ENCODE measurements around the gene ADCY2. TPM values are rescaled to one million over a fixed set of nuclear protein-coding genes. Genes with fewer than 3 reads are reported as not detected.

ADCY2 gene
- total and polyA plus RNA-seq, 2 of the 13 experiments (the other 11 are each of a cell fraction or from before 2014, with no cell fraction given) = not detected

- TF ChIP-seq U2AF2 (IDR thresholded peaks at IDR 0.05; ENCODE audit: low read depth, low read length) = no peak
- no peak for TF ChIP-seq HOXD1 (CRISPR knock-in tag; IDR thresholded peaks at IDR 0.05)
- TF ChIP-seq ZFYVE20 (CRISPR knock-in tag; IDR thresholded peaks at IDR 0.05; ENCODE audit: borderline replicate concordance, low read depth) = no peak
- TF ChIP-seq KLF15 (CRISPR knock-in tag; IDR thresholded peaks at IDR 0.05; ENCODE audit: borderline replicate concordance) = no peak
- no peak for TF ChIP-seq ZBTB7B (CRISPR knock-in tag; IDR thresholded peaks at IDR 0.05)
- no peak for TF ChIP-seq SMARCE1 (IDR thresholded peaks at IDR 0.05; ENCODE audit: borderline replicate concordance)
- TF ChIP-seq ZNF34 (CRISPR knock-in tag; IDR thresholded peaks at IDR 0.05; ENCODE audit: borderline replicate concordance) = no peak
- TF ChIP-seq ZNF614 (CRISPR knock-in tag; IDR thresholded peaks at IDR 0.05; ENCODE audit: borderline replicate concordance) = no peak
- TF ChIP-seq ZNF24 (IDR thresholded peaks at IDR 0.05) = no peak
- Histone ChIP-seq H3K36me3 (replicated peaks in 1 of 2; ENCODE audit: control insufficient read depth in 1 of 2, insufficient read depth in 2 of 2, low read length in 2 of 2) (no peaks in the 10 kb centered on the region), H3K27me3 (ENCODE audit: control insufficient read depth in 1 of 2, insufficient read depth in 2 of 2, low read length in 2 of 2) (peaks cover 3 to 21% of the 10 kb centered on the region in 2 experiments; a peak in 2 of 5 replicates), H3K4me3 (replicated peaks in 1 of 3; ENCODE audit: insufficient read depth in 1 of 3, low read depth in 2 of 3, low read length in 3 of 3) (no peak overlapping the region), H3K9me3 (ENCODE audit: low read length) (no peaks in the 10 kb centered on the region), H4K20me1 (ENCODE audit: insufficient read depth, low read length) (no peaks in the 10 kb centered on the region), H3K27ac (ENCODE audit: extremely low read length, insufficient read depth, low read length) (no peak overlapping the region), H3K4me2 (ENCODE audit: low read depth, low read length) (no peak overlapping the region), H2AFZ (ENCODE audit: low read length) (no peak overlapping the region), H3K79me2 (ENCODE audit: insufficient read depth, low read length) (no peaks in the 10 kb centered on the region), H3K9ac (ENCODE audit: insufficient read depth, low read depth, low read length) (no peak overlapping the region), H3K4me1 (ENCODE audit: insufficient read depth, low read length) (no peaks in the 10 kb centered on the region)
- 0% methylated on average over 2 of the region's 3 CpGs for WGBS (ENCODE audit: low lambda C conversion rate)
- ChIA-PET CTCF (ENCODE audit: low intra/inter-chr PET ratio, low total read pairs) (no interaction called here), POLR2A (no interaction called here)
- intact Hi-C loops (cut with micrococcal nuclease; ENCODE audit: unreplicated experiment) (no loop called here), in situ Hi-C loops (cut with HindIII; ENCODE audit: extremely low pct_ligation_motif_present, low pct_unique_long_range_greater_than_20kb) (no loop called here)
- BruUV-seq (replicated peaks) = no TSS peak
- ATAC-seq = no peak
- DNase-seq (ENCODE audit: low spot score) = no peak
- no peak for FAIRE-seq
Measured at GRCh38 chr5:7781899-7782298, 386.0 kb downstream of the ADCY2 start.

DNA sequence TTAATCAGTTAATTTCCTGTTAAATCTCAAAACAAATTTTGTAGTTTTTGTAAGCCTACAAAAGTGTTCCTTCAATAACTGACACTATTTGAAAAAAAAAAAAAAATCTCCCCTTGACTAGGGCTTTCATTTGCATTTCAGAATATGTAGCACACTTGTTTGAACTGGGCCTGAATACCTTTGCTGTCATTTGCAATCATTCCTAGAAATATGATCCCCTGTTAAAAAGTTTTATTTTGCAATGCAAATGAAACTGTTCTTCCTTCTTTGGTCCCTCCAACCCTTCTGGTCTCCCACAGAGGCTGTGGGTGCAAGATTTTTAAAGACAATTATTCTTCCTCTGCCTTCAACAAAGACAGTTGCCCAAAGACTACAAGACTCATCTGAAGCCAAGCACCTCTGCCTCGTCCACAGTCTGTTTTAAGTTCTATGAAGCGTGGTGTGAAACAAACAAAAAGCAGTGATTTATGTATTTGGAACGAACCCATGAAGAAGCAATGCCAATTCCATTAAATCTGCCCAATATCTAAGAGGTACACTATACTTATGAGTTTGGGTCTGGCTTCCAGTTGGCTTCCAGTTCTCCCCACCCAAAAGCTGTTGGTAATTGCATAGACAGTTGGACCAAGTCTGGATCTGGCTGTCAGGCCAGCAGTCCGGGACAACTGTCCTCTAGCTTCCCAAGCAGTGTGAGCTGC lies 388.9 kb downstream of the ADCY2 start:
- no peak overlapping the region for H3K9ac ChIP-seq (ENCODE audit: insufficient read depth, low read depth, low read length)
- DNase-seq (ENCODE audit: low spot score) (no peak), ATAC-seq (no peak), FAIRE-seq (no peak)
- H3K36me3 ChIP-seq (replicated peaks in 1 of 2; ENCODE audit: control insufficient read depth in 1 of 2, insufficient read depth in 2 of 2, low read length in 2 of 2) = no peaks in the 10 kb centered on the region
- ChIA-PET CTCF (ENCODE audit: low intra/inter-chr PET ratio, low total read pairs) (no interaction called here), POLR2A (no interaction called here)
- in situ Hi-C loops (cut with HindIII; ENCODE audit: extremely low pct_ligation_motif_present, low pct_unique_long_range_greater_than_20kb) = no loop called here
- no peaks in the 10 kb centered on the region for H3K79me2 ChIP-seq (ENCODE audit: insufficient read depth, low read length)
- peaks cover 3 to 17% of the 10 kb centered on the region in 2 experiments; a peak in 2 of 5 replicates for H3K27me3 ChIP-seq (ENCODE audit: control insufficient read depth in 1 of 2, insufficient read depth in 2 of 2, low read length in 2 of 2)
- no peaks in the 10 kb centered on the region for H4K20me1 ChIP-seq (ENCODE audit: insufficient read depth, low read length)
- intact Hi-C loops (cut with micrococcal nuclease; ENCODE audit: unreplicated experiment) = no loop called here
- no TSS peak for BruUV-seq (replicated peaks)
- H3K4me2 ChIP-seq (ENCODE audit: low read depth, low read length) = no peak overlapping the region
- no peak overlapping the region for H3K4me3 ChIP-seq (replicated peaks in 1 of 3; ENCODE audit: insufficient read depth in 1 of 3, low read depth in 2 of 3, low read length in 3 of 3)
- H3K9me3 ChIP-seq (ENCODE audit: low read length) = no peaks in the 10 kb centered on the region
- H3K27ac ChIP-seq (ENCODE audit: extremely low read length, insufficient read depth, low read length) = no peak overlapping the region
- no peak overlapping the region for H2AFZ ChIP-seq (ENCODE audit: low read length)
- H3K4me1 ChIP-seq (ENCODE audit: insufficient read depth, low read length) = no peaks in the 10 kb centered on the region
- WGBS (ENCODE audit: low lambda C conversion rate) = 0% methylated on average over 3 of the region's 4 CpGs
- TF ChIP-seq TERF1 (CRISPR knock-in tag; IDR thresholded peaks at IDR 0.05) (no peak), RXRB (CRISPR knock-in tag; IDR thresholded peaks at IDR 0.05; ENCODE audit: borderline replicate concordance) (no peak), ZNF10 (CRISPR knock-in tag; IDR thresholded peaks at IDR 0.05; ENCODE audit: borderline replicate concordance, low read depth) (no peak), ZNF530 (CRISPR knock-in tag; IDR thresholded peaks at IDR 0.05; ENCODE audit: low read depth) (no peak), TRIM22 (IDR thresholded peaks at IDR 0.05) (no peak)
- TF ChIP-seq, protein P1, sequence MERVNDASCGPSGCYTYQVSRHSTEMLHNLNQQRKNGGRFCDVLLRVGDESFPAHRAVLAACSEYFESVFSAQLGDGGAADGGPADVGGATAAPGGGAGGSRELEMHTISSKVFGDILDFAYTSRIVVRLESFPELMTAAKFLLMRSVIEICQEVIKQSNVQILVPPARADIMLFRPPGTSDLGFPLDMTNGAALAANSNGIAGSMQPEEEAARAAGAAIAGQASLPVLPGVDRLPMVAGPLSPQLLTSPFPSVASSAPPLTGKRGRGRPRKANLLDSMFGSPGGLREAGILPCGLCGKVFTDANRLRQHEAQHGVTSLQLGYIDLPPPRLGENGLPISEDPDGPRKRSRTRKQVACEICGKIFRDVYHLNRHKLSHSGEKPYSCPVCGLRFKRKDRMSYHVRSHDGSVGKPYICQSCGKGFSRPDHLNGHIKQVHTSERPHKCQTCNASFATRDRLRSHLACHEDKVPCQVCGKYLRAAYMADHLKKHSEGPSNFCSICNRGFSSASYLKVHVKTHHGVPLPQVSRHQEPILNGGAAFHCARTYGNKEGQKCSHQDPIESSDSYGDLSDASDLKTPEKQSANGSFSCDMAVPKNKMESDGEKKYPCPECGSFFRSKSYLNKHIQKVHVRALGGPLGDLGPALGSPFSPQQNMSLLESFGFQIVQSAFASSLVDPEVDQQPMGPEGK (CRISPR knock-in tag; IDR thresholded peaks at IDR 0.05) = no peak
